HG02943 (cell line): ENCODE results near the gene TEKTIP1.
"Not testable (repeated sequence)": the region's sequence is repeated elsewhere in the genome, so short reads cannot be mapped to it uniquely, and the experiment has no call there.

Experiments
- ATAC-seq: cut with Tn5 transposase; IDR thresholded peaks from one replicate; pipeline ENCODE4 v1.9.1; 2021; ENCODE audit warnings: mild to moderate bottlenecking, low read depth, moderate library complexity; ENCODE audit not compliant: unreplicated experiment

TEKTIP1 gene

GRCh38 chr19:3578390-3578789, 39.4 kb downstream of the TEKTIP1 start:
- no peak for ATAC-seq

GRCh38 chr19:3580156-3580934, 41.4 kb downstream of the TEKTIP1 start:
- ATAC-seq = no peak

- ATAC-seq = not testable (repeated sequence)
Observed at GRCh38 chr19:3581792-3582191, 42.8 kb downstream of the TEKTIP1 start.

GRCh38 chr19:3584036-3584802, 45.2 kb downstream of the TEKTIP1 start:
- not testable (repeated sequence) for ATAC-seq

- ATAC-seq = no peak
Observed at GRCh38 chr19:3585301-3586126, 46.5 kb downstream of the TEKTIP1 start, which contains the start of gene GIPC3. TSS of gene GIPC3 (plus strand) at chr19:3585478. CDS start at chr19:3585598, 120 bp downstream.

- ATAC-seq = no peak
Observed at GRCh38 chr19:3586127-3586626, 47.2 kb downstream of the TEKTIP1 start.

GRCh38 chr19:3586707-3587346, 47.9 kb downstream of the TEKTIP1 start:
- ATAC-seq = no peak

- no peak for ATAC-seq
Observed at GRCh38 chr19:3589439-3589838, 50.5 kb downstream of the TEKTIP1 start.

GRCh38 chr19:3589949-3590348, 51.0 kb downstream of the TEKTIP1 start:
- ATAC-seq = no peak

GRCh38 chr19:3590991-3591659, 52.2 kb downstream of the TEKTIP1 start:
- no peak for ATAC-seq

GRCh38 chr19:3591876-3592613, 53.1 kb downstream of the TEKTIP1 start:
- ATAC-seq = no peak

GRCh38 chr19:3593156-3593555, 54.2 kb downstream of the TEKTIP1 start:
- ATAC-seq = no peak
